Measurements from ENCODE around the gene KLHDC8B. TPM values are rescaled to one million over a fixed set of nuclear protein-coding genes. Genes with fewer than 3 reads are reported as not detected.

Gene KLHDC8B
- total and polyA plus RNA-seq, 10 of the 15 experiments (the other 5 are each of a cell fraction or from before 2014, with no cell fraction given): 0.31 to 1.5 (median 0.85) TPM; not detected in 1

DNA sequence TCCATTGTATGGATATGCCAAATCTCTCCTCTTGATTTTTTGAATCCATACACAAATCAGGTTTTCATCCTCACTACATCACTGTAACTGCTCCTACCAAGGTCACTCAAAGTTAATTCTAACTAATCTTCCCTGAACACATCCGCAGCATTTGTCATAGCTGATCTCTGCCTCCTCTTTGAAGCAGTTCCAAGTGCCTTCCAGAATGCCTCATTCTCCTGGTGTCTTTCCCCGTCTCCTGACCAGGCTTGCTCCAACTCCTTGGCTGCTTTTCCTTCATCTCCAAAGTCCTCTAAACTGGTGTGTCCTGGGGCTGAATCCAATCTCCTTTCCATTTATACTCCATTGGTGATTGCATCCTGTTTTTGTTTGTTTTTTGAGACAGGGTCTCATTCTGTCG, 26.8 kb downstream of the KLHDC8B start:
- in situ Hi-C loops (cut with MboI) (no loop called here), intact Hi-C loops (cut with micrococcal nuclease; ENCODE audit: unreplicated experiment) (no loop called here)
- ATAC-seq: no peak
- ChIA-PET RAD21 (ENCODE audit: unreplicated experiment) (no interaction called here), CTCF (no interaction called here), POLR2A (no interaction called here), SMC1A (ENCODE audit: uncharacterized antibody, unreplicated experiment) (no interaction called here)
- H3K9ac ChIP-seq (ENCODE audit: control insufficient read depth, insufficient read depth, low read length): no peak overlapping the region
- no peaks in the 10 kb centered on the region for H4K20me1 ChIP-seq (ENCODE audit: control insufficient read depth, insufficient read depth)
- no peaks in the 10 kb centered on the region for H3K79me2 ChIP-seq (ENCODE audit: control insufficient read depth, insufficient read depth, low read length)
- no peak overlapping the region for H3K4me2 ChIP-seq (ENCODE audit: control insufficient read depth, insufficient read depth)
- FAIRE-seq: no peak
- DNase-seq (ENCODE audit: low read depth, low spot score): no peak
- H3K27ac ChIP-seq (ENCODE audit: control insufficient read depth, insufficient read depth): no peak overlapping the region
- H2AFZ ChIP-seq (ENCODE audit: control insufficient read depth, low read depth, low read length): no peak overlapping the region
- H3K4me3 ChIP-seq: no peak overlapping the region
- WGBS (ENCODE audit: insufficient coverage, insufficient replicate concordance, low lambda C conversion rate, missing lambda C conversion rate): 85% methylated on average over 3 of the region's 3 CpGs
- BruUV-seq (replicated peaks): no TSS peak
- no peaks in the 10 kb centered on the region for H3K4me1 ChIP-seq (ENCODE audit: control insufficient read depth, insufficient read depth, low read length)
- no peaks in the 10 kb centered on the region for H3K36me3 ChIP-seq (ENCODE audit: control insufficient read depth in 2 of 2, insufficient read depth in 2 of 2, low read length in 1 of 2)
- H3K9me3 ChIP-seq (replicated peaks; ENCODE audit: control insufficient read depth, insufficient read depth, low read length): no peaks in the 10 kb centered on the region
- TF ChIP-seq KLF5 (IDR thresholded peaks at IDR 0.05; ENCODE audit: partially characterized antibody): no peak
- H3K27me3 ChIP-seq (replicated peaks in 1 of 2; ENCODE audit: control insufficient read depth in 2 of 2, insufficient read depth in 2 of 2, low read length in 1 of 2): no peaks in the 10 kb centered on the region

DNA sequence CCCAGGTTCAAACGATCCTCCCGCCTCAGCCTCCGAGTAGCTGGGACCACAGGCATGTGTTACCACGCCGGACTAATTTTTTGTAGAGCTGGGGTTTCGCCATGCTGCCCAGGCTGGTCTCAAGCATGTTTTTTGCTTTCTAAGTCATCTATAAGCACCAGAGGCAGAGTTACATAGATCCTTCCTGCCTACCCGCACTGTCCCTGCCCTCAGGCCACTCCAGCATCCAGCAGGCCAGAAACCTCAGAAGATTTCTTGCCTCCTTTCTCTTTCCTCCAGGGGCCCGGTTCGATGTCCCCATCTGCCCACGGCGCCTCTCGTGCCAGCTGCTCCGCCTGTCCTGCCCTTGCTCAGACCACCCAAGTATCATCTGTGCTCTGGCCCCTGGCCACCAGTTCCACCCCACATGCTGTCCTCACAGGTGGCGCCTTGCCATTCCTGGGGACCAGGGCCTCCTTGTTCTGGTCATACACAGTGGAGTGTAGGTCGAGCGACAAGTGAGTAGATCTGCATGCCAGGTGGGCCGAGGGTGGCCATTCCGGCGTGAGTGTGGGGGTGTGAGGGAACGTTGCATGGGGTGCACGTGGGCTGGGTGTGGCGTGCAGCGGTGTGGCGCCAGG, 27.3 kb downstream of the KLHDC8B start:
- Histone ChIP-seq H3K9me3 (replicated peaks; ENCODE audit: control insufficient read depth, insufficient read depth, low read length) (no peaks in the 10 kb centered on the region), H4K20me1 (ENCODE audit: control insufficient read depth, insufficient read depth) (no peaks in the 10 kb centered on the region), H3K27me3 (replicated peaks in 1 of 2; ENCODE audit: control insufficient read depth in 2 of 2, insufficient read depth in 2 of 2, low read length in 1 of 2) (no peaks in the 10 kb centered on the region), H3K9ac (ENCODE audit: control insufficient read depth, insufficient read depth, low read length) (no peak overlapping the region), H3K36me3 (ENCODE audit: control insufficient read depth in 2 of 2, insufficient read depth in 2 of 2, low read length in 1 of 2) (no peaks in the 10 kb centered on the region), H2AFZ (ENCODE audit: control insufficient read depth, low read depth, low read length) (no peak overlapping the region), H3K4me2 (ENCODE audit: control insufficient read depth, insufficient read depth) (no peak overlapping the region), H3K4me1 (ENCODE audit: control insufficient read depth, insufficient read depth, low read length) (no peaks in the 10 kb centered on the region), H3K27ac (ENCODE audit: control insufficient read depth, insufficient read depth) (no peak overlapping the region), H3K79me2 (ENCODE audit: control insufficient read depth, insufficient read depth, low read length) (no peaks in the 10 kb centered on the region), H3K4me3 (no peak overlapping the region)
- ATAC-seq (no peak), FAIRE-seq (no peak), DNase-seq (ENCODE audit: low read depth, low spot score) (no peak)
- SMC1A ChIA-PET (ENCODE audit: uncharacterized antibody, unreplicated experiment): no interaction called here
- no TSS peak for BruUV-seq (replicated peaks)
- in situ Hi-C loops (cut with MboI): no loop called here
- RAD21 ChIA-PET (ENCODE audit: unreplicated experiment): no interaction called here
- CTCF ChIA-PET: no interaction called here
- POLR2A ChIA-PET: no interaction called here
- WGBS (ENCODE audit: insufficient coverage, insufficient replicate concordance, low lambda C conversion rate, missing lambda C conversion rate): 63% methylated on average over 24 of the region's 24 CpGs
- intact Hi-C loops (cut with micrococcal nuclease; ENCODE audit: unreplicated experiment): no loop called here
- TF ChIP-seq, protein P1, sequence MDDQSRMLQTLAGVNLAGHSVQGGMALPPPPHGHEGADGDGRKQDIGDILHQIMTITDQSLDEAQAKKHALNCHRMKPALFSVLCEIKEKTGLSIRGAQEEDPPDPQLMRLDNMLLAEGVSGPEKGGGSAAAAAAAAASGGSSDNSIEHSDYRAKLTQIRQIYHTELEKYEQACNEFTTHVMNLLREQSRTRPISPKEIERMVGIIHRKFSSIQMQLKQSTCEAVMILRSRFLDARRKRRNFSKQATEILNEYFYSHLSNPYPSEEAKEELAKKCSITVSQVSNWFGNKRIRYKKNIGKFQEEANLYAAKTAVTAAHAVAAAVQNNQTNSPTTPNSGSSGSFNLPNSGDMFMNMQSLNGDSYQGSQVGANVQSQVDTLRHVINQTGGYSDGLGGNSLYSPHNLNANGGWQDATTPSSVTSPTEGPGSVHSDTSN (IDR thresholded peaks at IDR 0.05; ENCODE audit: insufficient replicate concordance, low read depth, low read length): no peak
- TF ChIP-seq YY1 (IDR thresholded peaks at IDR 0.05; ENCODE audit: low read depth, low read length) (no peak), RUNX3 (IDR thresholded peaks at IDR 0.05; ENCODE audit: low read length) (no peak), CBFB (IDR thresholded peaks at IDR 0.05; ENCODE audit: low read depth) (no peak), NBN (IDR thresholded peaks at IDR 0.05) (no peak), IKZF1 (conservative IDR thresholded peaks at IDR 0.05) (no peak), ZZZ3 (IDR thresholded peaks at IDR 0.05; ENCODE audit: control insufficient read depth, insufficient read length, low read depth) (no peak), NFXL1 (IDR thresholded peaks at IDR 0.05; ENCODE audit: borderline replicate concordance) (no peak), NFYA (IDR thresholded peaks at IDR 0.05; ENCODE audit: borderline replicate concordance, low read depth, low read length) (no peak), NRF1 (conservative IDR thresholded peaks at IDR 0.05; ENCODE audit: low read depth, low read length) (no peak), HSF1 (IDR thresholded peaks at IDR 0.05; ENCODE audit: low read depth, low read length) (no peak), DPF2 (IDR thresholded peaks at IDR 0.05) (no peak)

All from GM12878 (cell line).